ENCODE measurements around the gene KCNMA1.

GRCh38 chr10:77071956-77072355 is 565.7 kb downstream of the KCNMA1 start:
- TF ChIP-seq ZNF324 (CRISPR knock-in tag; IDR thresholded peaks at IDR 0.05) (no peak), JUND (IDR thresholded peaks at IDR 0.05; ENCODE audit: borderline replicate concordance, low read depth, low read length) (no peak), JUND (tag; IDR thresholded peaks at IDR 0.05; ENCODE audit: borderline replicate concordance, low read depth, low read length) (no peak), SMC3 (conservative IDR thresholded peaks at IDR 0.05; ENCODE audit: insufficient read depth, low read depth, low read length) (no peak), MYC (IDR thresholded peaks at IDR 0.05; ENCODE audit: low read depth, low read length) (no peak), MYC (CRISPR knock-in tag; IDR thresholded peaks at IDR 0.05; ENCODE audit: borderline replicate concordance, low read depth) (no peak), ZNF740 (CRISPR knock-in tag; IDR thresholded peaks at IDR 0.05) (no peak), ZNF740 (tag; IDR thresholded peaks at IDR 0.05) (no peak), UBTF (IDR thresholded peaks at IDR 0.05; ENCODE audit: borderline replicate concordance in 1 of 2, low read depth in 2 of 2, low read length in 2 of 2) (no peak), REST (IDR thresholded peaks at IDR 0.05; ENCODE audit: borderline replicate concordance) (no peak), REST (CRISPR knock-in tag; IDR thresholded peaks at IDR 0.05; ENCODE audit: low read depth) (no peak), HDAC2 (IDR thresholded peaks at IDR 0.05) (no peak)
